Natural killer cell treated with Interleukin-12 subunit alpha and Interleukin-12 subunit beta and Interleukin-15 and Interleukin-18, amount 100 ng/mL, for 72 hours (primary cell): ENCODE data around the gene PTCD2. TPM values are rescaled to one million over a fixed set of nuclear protein-coding genes. Genes with fewer than 3 reads are reported as not detected.
"Not testable (repeated sequence)": the region's sequence is repeated elsewhere in the genome, so short reads cannot be mapped to it uniquely, and the experiment has no call there.

Experiments used
- ATAC-seq, 2 donors: fragments of 150-1000 bp; cut with Tn5 transposase in 1 of 2; sonication (Bioruptor Pico), chemical (Tn5 transposase) in 1 of 2; 2 replicates each; pipeline ENCODE4 v1.10.0; 2021
- DNase-seq: peaks from one replicate; pipeline ENCODE4 v3.0.0; 2022; ENCODE audit warnings: low spot score
- H3K27ac Mint-ChIP-seq, 2 donors: 1 replicate in 1 of 2; 2 replicates in 1 of 2; pipeline ENCODE4 v1.8.0; 2022; ENCODE audit warnings: mixed read lengths in 2 of 2, mild to moderate bottlenecking in 1 of 2, moderate library complexity in 1 of 2
- H3K27me3 Mint-ChIP-seq, 2 donors: 1 replicate in 1 of 2; 2 replicates in 1 of 2; pipeline ENCODE4 v1.8.0; 2022; ENCODE audit warnings: mixed read lengths in 2 of 2
- H3K36me3 Mint-ChIP-seq: one replicate; pipeline ENCODE4 v1.8.0; 2022; ENCODE audit warnings: mixed read lengths
- H3K4me1 Mint-ChIP-seq, 2 donors: 1 replicate in 1 of 2; 2 replicates in 1 of 2; pipeline ENCODE4 v1.8.0; 2022; ENCODE audit warnings: low read depth in 2 of 2, mixed read lengths in 2 of 2, mild to moderate bottlenecking in 1 of 2
- H3K4me3 Mint-ChIP-seq: one replicate; pipeline ENCODE4 v1.8.0; 2022; ENCODE audit warnings: mixed read lengths
- H3K9me3 Mint-ChIP-seq: 2 replicates; pipeline ENCODE4 v1.8.0; 2022; ENCODE audit warnings: mixed read lengths
- total RNA-seq, 2 donors: library from RNA; stranded (reverse); gene quantifications; one replicate each; pipeline ENCODE4 v1.2.3, GENCODE V29; 2022

PTCD2 gene
- total RNA-seq, 2 donors from 2014 or later: 8.0 to 11.3 TPM

DNA sequence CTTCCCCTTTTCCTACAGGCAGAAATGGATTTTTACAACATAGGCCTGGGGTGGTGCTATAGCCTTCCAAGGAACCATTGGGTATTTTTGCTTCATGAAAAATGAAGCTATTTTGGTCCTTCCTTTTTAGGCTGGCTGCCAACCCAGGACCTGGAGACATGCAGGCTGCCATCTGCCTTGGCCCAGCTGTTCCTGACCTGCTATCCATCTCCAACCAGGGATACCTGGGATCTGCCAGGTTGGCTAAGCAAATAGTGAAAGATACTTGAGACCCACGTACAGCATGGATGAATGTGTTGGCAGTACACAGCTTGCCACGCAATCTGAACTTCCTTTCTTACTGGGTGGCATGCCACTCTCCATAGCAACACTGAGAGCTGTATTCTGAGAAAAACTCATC, 31.2 kb upstream of the PTCD2 start:
- Mint-ChIP-seq H3K36me3 (peaks cover 5% of the 10 kb centered on the region), H3K27ac (no peak overlapping the region), H3K4me3 (no peak overlapping the region), H3K27me3 (no peaks in the 10 kb centered on the region), H3K4me1 (no peaks in the 10 kb centered on the region), H3K9me3 (no peaks in the 10 kb centered on the region)
- ATAC-seq (no peak), DNase-seq (no peak)

- DNase-seq (no peak), ATAC-seq (no peak)
- Mint-ChIP-seq H3K27ac (no peak overlapping the region), H3K4me1 (no peaks in the 10 kb centered on the region), H3K36me3 (peaks cover 11% of the 10 kb centered on the region), H3K27me3 (no peaks in the 10 kb centered on the region), H3K9me3 (no peaks in the 10 kb centered on the region), H3K4me3 (no peak overlapping the region)
Measured at GRCh38 chr5:72290356-72291133, 29.6 kb upstream of the PTCD2 start.

GRCh38 chr5:72291601-72292000, 28.6 kb upstream of the PTCD2 start:
- Mint-ChIP-seq H3K27me3 (no peaks in the 10 kb centered on the region), H3K9me3 (no peaks in the 10 kb centered on the region), H3K4me1 (no peaks in the 10 kb centered on the region), H3K36me3 (peaks cover 9% of the 10 kb centered on the region), H3K4me3 (no peak overlapping the region), H3K27ac (no peak overlapping the region)
- DNase-seq (no peak), ATAC-seq (no peak)

- no peak overlapping the region for H3K27ac Mint-ChIP-seq
- ATAC-seq: no peak
- DNase-seq: no peak
- no peak overlapping the region for H3K4me3 Mint-ChIP-seq
- no peaks in the 10 kb centered on the region for H3K4me1 Mint-ChIP-seq
- H3K27me3 Mint-ChIP-seq: no peaks in the 10 kb centered on the region
- H3K9me3 Mint-ChIP-seq: no peaks in the 10 kb centered on the region
- H3K36me3 Mint-ChIP-seq: peaks cover 6% of the 10 kb centered on the region
Measured at GRCh38 chr5:72292411-72292810, 27.8 kb upstream of the PTCD2 start.

- H3K4me1 Mint-ChIP-seq: peaks cover 5 to 6% of the 10 kb centered on the region in 2 donors
Measured at GRCh38 chr5:72293495-72294055, 26.6 kb upstream of the PTCD2 start.

GRCh38 chr5:72294473-72294872, 25.7 kb upstream of the PTCD2 start:
- H3K9me3 Mint-ChIP-seq: no peaks in the 10 kb centered on the region
- H3K4me3 Mint-ChIP-seq: no peak overlapping the region
- no peak for DNase-seq
- ATAC-seq: no peak
- H3K27me3 Mint-ChIP-seq: no peaks in the 10 kb centered on the region
- no peak overlapping the region for H3K27ac Mint-ChIP-seq
- peaks cover 11 to 13% of the 10 kb centered on the region in 2 donors for H3K4me1 Mint-ChIP-seq
- H3K36me3 Mint-ChIP-seq: peaks cover 11% of the 10 kb centered on the region

More at GRCh38 chr5:72293495-72294055, 26.6 kb upstream of the PTCD2 start:
- Mint-ChIP-seq H3K4me3 (no peak overlapping the region), H3K36me3 (peaks cover 11% of the 10 kb centered on the region), H3K27me3 (no peaks in the 10 kb centered on the region), H3K27ac (no peak overlapping the region), H3K9me3 (no peaks in the 10 kb centered on the region)
- DNase-seq: no peak
- no peak for ATAC-seq

DNA sequence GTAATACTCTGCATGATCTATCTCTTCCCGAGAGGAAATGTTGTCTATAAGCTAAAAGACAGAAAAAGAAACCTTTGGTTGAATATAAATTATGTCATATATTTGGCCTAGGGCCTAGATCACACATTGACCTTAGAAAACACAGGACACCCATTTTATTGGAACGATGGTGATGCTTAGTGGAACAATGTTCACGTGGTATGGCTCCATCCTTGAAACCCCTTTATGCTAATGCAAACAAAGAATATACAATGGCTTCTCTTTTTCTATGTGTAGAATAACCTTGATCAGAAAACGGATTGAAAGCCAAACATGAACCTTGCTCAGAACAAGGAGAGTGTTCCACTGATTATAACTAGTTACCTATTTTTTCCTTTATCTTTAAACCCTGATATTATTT, 24.6 kb upstream of the PTCD2 start:
- H3K4me3 Mint-ChIP-seq: no peak overlapping the region
- no peak for ATAC-seq
- H3K27me3 Mint-ChIP-seq: no peaks in the 10 kb centered on the region
- peaks cover 21 to 24% of the 10 kb centered on the region in 2 donors for H3K4me1 Mint-ChIP-seq
- no peak overlapping the region for H3K27ac Mint-ChIP-seq
- no peak for DNase-seq
- no peaks in the 10 kb centered on the region for H3K9me3 Mint-ChIP-seq
- H3K36me3 Mint-ChIP-seq: peaks cover 11% of the 10 kb centered on the region

DNA sequence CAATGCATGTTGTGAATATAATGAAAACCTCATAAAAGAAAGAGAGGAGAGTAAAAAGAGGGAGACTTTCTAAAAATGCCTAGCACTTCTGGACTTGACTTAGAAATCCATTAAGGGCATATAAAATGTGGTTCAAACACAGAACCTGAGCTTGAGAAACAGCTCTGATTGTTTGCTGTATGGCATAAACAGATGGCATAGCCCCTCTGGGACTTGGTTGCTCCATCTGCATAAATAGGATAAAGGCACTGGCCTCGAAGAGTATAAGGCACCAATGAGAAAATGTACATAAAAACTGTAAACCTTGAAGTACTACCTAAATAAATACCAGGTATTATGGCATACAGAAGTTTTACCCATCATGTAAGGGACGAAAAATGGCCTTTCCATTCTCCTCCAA, 23.9 kb upstream of the PTCD2 start:
- Mint-ChIP-seq H3K27ac (no peak overlapping the region), H3K4me3 (no peak overlapping the region), H3K9me3 (no peaks in the 10 kb centered on the region), H3K27me3 (no peaks in the 10 kb centered on the region), H3K36me3 (peaks cover 11% of the 10 kb centered on the region), H3K4me1 (peaks cover 23 to 27% of the 10 kb centered on the region in 2 donors)
- ATAC-seq (no peak), DNase-seq (no peak)

GRCh38 chr5:72298136-72298535, 22.0 kb upstream of the PTCD2 start:
- peak overlapping the region in 1 of 2 donors; percentile 25 for H3K27ac Mint-ChIP-seq
- not testable (repeated sequence) for H3K27me3 Mint-ChIP-seq, ATAC-seq, H3K9me3 Mint-ChIP-seq, DNase-seq, H3K4me3 Mint-ChIP-seq
- H3K36me3 Mint-ChIP-seq: peaks cover 11% of the 10 kb centered on the region
- H3K4me1 Mint-ChIP-seq: peaks cover 25 to 33% of the 10 kb centered on the region in 2 donors

GRCh38 chr5:72298711-72299110, 21.5 kb upstream of the PTCD2 start:
- ATAC-seq: no peak
- Mint-ChIP-seq H3K27me3 (no peaks in the 10 kb centered on the region), H3K4me3 (no peak overlapping the region), H3K9me3 (no peaks in the 10 kb centered on the region), H3K36me3 (peaks cover 11% of the 10 kb centered on the region), H3K27ac (no peak overlapping the region), H3K4me1 (peaks cover 26 to 37% of the 10 kb centered on the region in 2 donors)
- DNase-seq: no peak

GRCh38 chr5:72300590-72301339, 19.4 kb upstream of the PTCD2 start:
- no peaks in the 10 kb centered on the region for H3K9me3 Mint-ChIP-seq
- ATAC-seq: no peak
- H3K4me1 Mint-ChIP-seq: peaks cover 34 to 51% of the 10 kb centered on the region in 2 donors
- no peaks in the 10 kb centered on the region for H3K27me3 Mint-ChIP-seq
- DNase-seq: no peak
- H3K27ac Mint-ChIP-seq: no peak overlapping the region
- H3K36me3 Mint-ChIP-seq: peaks cover 4% of the 10 kb centered on the region
- H3K4me3 Mint-ChIP-seq: no peak overlapping the region

DNA sequence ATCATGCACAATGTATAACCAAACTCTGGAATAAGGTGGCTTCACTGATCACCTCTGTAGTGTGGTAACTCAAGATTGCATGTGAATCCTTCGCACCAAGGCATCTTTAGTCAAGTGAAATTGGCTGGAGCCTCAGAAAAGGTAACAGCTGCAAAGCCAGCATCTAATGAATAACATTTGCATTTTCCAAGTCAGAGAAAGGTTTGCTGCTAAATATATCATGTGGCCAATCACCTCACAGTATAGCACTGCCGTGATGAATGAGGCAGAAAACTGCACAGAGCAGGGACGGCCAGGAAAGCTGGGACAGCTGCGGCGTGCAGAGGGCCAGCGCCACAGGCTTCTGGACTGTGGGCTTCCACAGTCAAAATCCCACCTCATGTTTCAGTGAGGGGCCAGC, 18.6 kb upstream of the PTCD2 start:
- H3K4me1 Mint-ChIP-seq: peaks cover 34 to 52% of the 10 kb centered on the region in 2 donors

GRCh38 chr5:72302171-72302570, 18.0 kb upstream of the PTCD2 start:
- no peak for ATAC-seq
- peaks cover 4% of the 10 kb centered on the region for H3K36me3 Mint-ChIP-seq
- H3K4me3 Mint-ChIP-seq: no peak overlapping the region
- peaks cover 34 to 54% of the 10 kb centered on the region in 2 donors for H3K4me1 Mint-ChIP-seq
- H3K27ac Mint-ChIP-seq: no peak overlapping the region
- no peaks in the 10 kb centered on the region for H3K27me3 Mint-ChIP-seq
- DNase-seq: no peak
- no peaks in the 10 kb centered on the region for H3K9me3 Mint-ChIP-seq

More for the DNA sequence above, 18.6 kb upstream of the PTCD2 start:
- H3K4me3 Mint-ChIP-seq: no peak overlapping the region
- H3K36me3 Mint-ChIP-seq: peaks cover 4% of the 10 kb centered on the region
- DNase-seq: no peak
- H3K9me3 Mint-ChIP-seq: no peaks in the 10 kb centered on the region
- no peak overlapping the region for H3K27ac Mint-ChIP-seq
- no peak for ATAC-seq
- no peaks in the 10 kb centered on the region for H3K27me3 Mint-ChIP-seq
